ENCODE results near the gene BTN3A1.

The BTN3A1 gene

GRCh38 chr6:26379740-26380139 lies 22.3 kb upstream of the BTN3A1 start:
- DNase-seq: no peak

GRCh38 chr6:26380256-26380655 lies 21.8 kb upstream of the BTN3A1 start:
- DNase-seq: no peak

- DNase-seq: no peak
Observed at GRCh38 chr6:26382121-26382520, 20.0 kb upstream of the BTN3A1 start.

GRCh38 chr6:26383624-26384417 lies 18.3 kb upstream of the BTN3A1 start:
- no peak for DNase-seq

- DNase-seq: no peak
Observed at GRCh38 chr6:26385734-26386125, 16.3 kb upstream of the BTN3A1 start.

GRCh38 chr6:26387565-26387964 lies 14.5 kb upstream of the BTN3A1 start:
- no peak for DNase-seq

- no peak for DNase-seq
Observed at GRCh38 chr6:26388014-26388413, 14.1 kb upstream of the BTN3A1 start.

- no peak for DNase-seq
Observed at GRCh38 chr6:26388441-26388840, 13.6 kb upstream of the BTN3A1 start.

- no peak for DNase-seq
Observed at GRCh38 chr6:26389349-26389894, 12.7 kb upstream of the BTN3A1 start.

- DNase-seq: no peak
Observed at GRCh38 chr6:26390531-26390930, 11.5 kb upstream of the BTN3A1 start.

- DNase-seq: no peak
Observed at GRCh38 chr6:26392932-26393636, 9.0 kb upstream of the BTN3A1 start.

GRCh38 chr6:26394289-26394688 lies 7.8 kb upstream of the BTN3A1 start:
- no peak for DNase-seq

- no peak for DNase-seq
Observed at GRCh38 chr6:26398555-26398954, 3.5 kb upstream of the BTN3A1 start.

GRCh38 chr6:26400626-26401025 lies 1.4 kb upstream of the BTN3A1 start:
- no peak for DNase-seq

GRCh38 chr6:26401389-26401986 lies 587 bp upstream of the BTN3A1 start:
- DNase-seq: no peak

GRCh38 chr6:26403893-26404292 lies 1.8 kb downstream of the BTN3A1 start:
- DNase-seq: no peak

GRCh38 chr6:26404546-26404945 lies 2.5 kb downstream of the BTN3A1 start:
- no peak for DNase-seq

GRCh38 chr6:26408828-26409730 lies 7.0 kb downstream of the BTN3A1 start:
- DNase-seq: no peak

- DNase-seq: no peak
Observed at GRCh38 chr6:26411751-26412150, 9.7 kb downstream of the BTN3A1 start.

- no peak for DNase-seq
Observed at GRCh38 chr6:26412228-26412627, 10.2 kb downstream of the BTN3A1 start.

- DNase-seq: no peak
Observed at GRCh38 chr6:26412954-26413353, 10.9 kb downstream of the BTN3A1 start.

- no peak for DNase-seq
Observed at GRCh38 chr6:26414281-26414680, 12.2 kb downstream of the BTN3A1 start.
